Ishikawa (cell line): ENCODE data around the gene IPCEF1.

Source experiments
- EP300 ChIP-seq: IDR thresholded peaks from 2 replicates; pipeline ENCODE4 v1.6.1; 2012; ENCODE audit warnings: borderline replicate concordance
- MAX ChIP-seq: IDR thresholded peaks from 2 replicates; pipeline ENCODE4 v1.6.1; 2012

- TF ChIP-seq MAX (no peak), EP300 (no peak)
Observed at GRCh38 chr6:154111025-154111424, 245.6 kb downstream of the IPCEF1 start.
